ENCODE data around the gene TIMP2.
"Not testable (repeated sequence)": the region's sequence is repeated elsewhere in the genome, so short reads cannot be mapped to it uniquely, and the experiment has no call there.

TIMP2 gene

GRCh38 chr17:78925234-78925633 lies at the start of gene TIMP2:
TIMP2 (minus strand) TSS chr17:78925387; CDS start chr17:78925088, 299 bp downstream.
- DNase-seq (ENCODE audit: low spot score): no peak

GRCh38 chr17:78973792-78974520 lies 48.8 kb upstream of the TIMP2 start:
- no peak for DNase-seq (ENCODE audit: low spot score)

GRCh38 chr17:78973196-78973595 lies 48.0 kb upstream of the TIMP2 start:
- no peak for DNase-seq (ENCODE audit: low spot score)

- DNase-seq (ENCODE audit: low spot score): no peak
Observed at GRCh38 chr17:78972507-78973105, 47.4 kb upstream of the TIMP2 start.

GRCh38 chr17:78971756-78972506 lies 46.7 kb upstream of the TIMP2 start:
- no peak for DNase-seq (ENCODE audit: low spot score)

GRCh38 chr17:78970834-78971755 lies 45.9 kb upstream of the TIMP2 start:
- DNase-seq (ENCODE audit: low spot score): peak; percentile 70

- no peak for DNase-seq (ENCODE audit: low spot score)
Observed at GRCh38 chr17:78969865-78970264, 44.7 kb upstream of the TIMP2 start.

- DNase-seq (ENCODE audit: low spot score): no peak
Observed at GRCh38 chr17:78967782-78968362, 42.7 kb upstream of the TIMP2 start.

GRCh38 chr17:78966910-78967600 lies 41.9 kb upstream of the TIMP2 start:
- no peak for DNase-seq (ENCODE audit: low spot score)

- DNase-seq (ENCODE audit: low spot score): no peak
Observed at GRCh38 chr17:78966123-78966813, 41.1 kb upstream of the TIMP2 start.

GRCh38 chr17:78965491-78965924 lies 40.3 kb upstream of the TIMP2 start:
- no peak for DNase-seq (ENCODE audit: low spot score)

- DNase-seq (ENCODE audit: low spot score): no peak
Observed at GRCh38 chr17:78963378-78963777, 38.2 kb upstream of the TIMP2 start.

- not testable (repeated sequence) for DNase-seq (ENCODE audit: low spot score)
Observed at GRCh38 chr17:78962984-78963348, 37.8 kb upstream of the TIMP2 start.

- DNase-seq (ENCODE audit: low spot score): no peak
Observed at GRCh38 chr17:78962345-78962983, 37.3 kb upstream of the TIMP2 start.

GRCh38 chr17:78961571-78961970 lies 36.4 kb upstream of the TIMP2 start:
- no peak for DNase-seq (ENCODE audit: low spot score)

GRCh38 chr17:78960928-78961327 lies 35.7 kb upstream of the TIMP2 start:
- no peak for DNase-seq (ENCODE audit: low spot score)

GRCh38 chr17:78959803-78960202 lies 34.6 kb upstream of the TIMP2 start:
- no peak for DNase-seq (ENCODE audit: low spot score)

GRCh38 chr17:78958641-78959127 lies 33.5 kb upstream of the TIMP2 start:
- DNase-seq (ENCODE audit: low spot score): no peak

GRCh38 chr17:78957128-78957527 lies 31.9 kb upstream of the TIMP2 start:
- DNase-seq (ENCODE audit: low spot score): no peak

GRCh38 chr17:78956254-78956653 lies 31.1 kb upstream of the TIMP2 start:
- no peak for DNase-seq (ENCODE audit: low spot score)

Measured in RKO (cell line).